ENCODE data around the gene NTM.
A peak's percentile ranks its signal among the peaks of the same experiment; 100 is the strongest.
"Not testable (repeated sequence)": the region's sequence is repeated elsewhere in the genome, so short reads cannot be mapped to it uniquely, and the experiment has no call there.

The NTM gene

GRCh38 chr11:131677828-131678470 is 307.5 kb downstream of the NTM start:
- no peak overlapping the region for H3K27ac ChIP-seq

DNA sequence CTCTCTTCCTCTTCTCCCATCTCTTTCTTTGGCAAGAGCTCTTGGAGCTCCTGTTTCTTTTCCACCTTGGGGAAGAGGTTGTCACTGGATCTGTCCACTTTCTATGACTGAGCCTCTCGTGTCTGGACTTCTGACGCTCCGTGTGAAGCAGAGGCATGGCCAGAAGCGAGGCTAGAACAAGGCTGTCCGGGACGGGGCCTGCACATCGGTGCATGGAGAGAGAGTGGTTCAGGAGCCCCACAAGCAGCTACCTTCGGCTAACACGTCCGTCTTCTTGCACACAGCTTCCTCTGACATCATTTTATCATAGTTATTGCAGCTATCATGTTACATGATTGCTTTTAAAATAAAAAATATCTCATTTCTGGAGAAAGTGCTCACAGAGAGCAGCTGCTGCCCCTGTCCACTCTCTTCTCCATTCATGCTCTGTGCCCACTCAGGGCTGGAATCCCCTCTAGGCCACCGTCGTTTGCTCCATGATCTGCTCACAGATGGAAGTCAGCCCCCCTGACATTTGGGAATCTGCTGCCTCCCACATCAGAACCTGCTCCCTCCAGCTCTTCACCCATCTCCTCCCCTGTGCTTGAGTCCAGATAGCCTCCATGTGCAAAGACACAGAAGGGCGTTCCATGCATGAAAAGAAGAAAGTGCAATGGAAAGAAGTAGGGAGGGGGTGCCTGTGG is 308.4 kb downstream of the NTM start:
- DNase-seq (ENCODE audit: low read depth, low spot score) = no peak
- H3K27ac ChIP-seq = no peak overlapping the region

More at GRCh38 chr11:131677828-131678470, 307.5 kb downstream of the NTM start:
- DNase-seq (ENCODE audit: low read depth, low spot score) = no peak

- not testable (repeated sequence) for DNase-seq (ENCODE audit: low read depth, low spot score); H3K27ac ChIP-seq
These were observed 310.0 kb downstream of the NTM start for GRCh38 chr11:131680448-131680847.

- DNase-seq (ENCODE audit: low read depth, low spot score) = no peak
- no peak overlapping the region for H3K27ac ChIP-seq
These were observed 311.5 kb downstream of the NTM start for GRCh38 chr11:131681920-131682319.

- no peak overlapping the region for H3K27ac ChIP-seq
- no peak for DNase-seq (ENCODE audit: low read depth, low spot score)
These were observed 312.1 kb downstream of the NTM start for GRCh38 chr11:131682373-131683015.

DNA sequence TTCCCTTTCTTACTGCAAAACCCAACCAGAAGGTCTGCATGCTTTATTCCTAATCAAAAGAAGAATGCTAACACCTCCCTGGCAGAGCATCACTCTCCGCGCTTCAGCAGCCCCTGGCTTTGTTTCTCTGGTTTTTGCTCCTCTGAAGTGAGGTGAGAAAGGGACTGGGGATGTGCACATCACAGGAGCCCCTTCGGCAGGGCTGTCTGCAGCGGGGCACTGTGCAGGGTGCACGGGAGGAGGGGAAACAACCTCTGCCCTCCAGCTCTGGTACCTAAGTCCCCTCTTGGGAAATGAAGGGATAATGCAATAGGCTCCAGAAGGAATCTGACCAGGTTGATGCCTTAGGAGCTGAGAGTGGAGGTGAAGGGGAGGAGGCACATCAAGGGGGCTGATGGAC is 312.7 kb downstream of the NTM start:
- no peak overlapping the region for H3K27ac ChIP-seq
- no peak for DNase-seq (ENCODE audit: low read depth, low spot score)

DNA sequence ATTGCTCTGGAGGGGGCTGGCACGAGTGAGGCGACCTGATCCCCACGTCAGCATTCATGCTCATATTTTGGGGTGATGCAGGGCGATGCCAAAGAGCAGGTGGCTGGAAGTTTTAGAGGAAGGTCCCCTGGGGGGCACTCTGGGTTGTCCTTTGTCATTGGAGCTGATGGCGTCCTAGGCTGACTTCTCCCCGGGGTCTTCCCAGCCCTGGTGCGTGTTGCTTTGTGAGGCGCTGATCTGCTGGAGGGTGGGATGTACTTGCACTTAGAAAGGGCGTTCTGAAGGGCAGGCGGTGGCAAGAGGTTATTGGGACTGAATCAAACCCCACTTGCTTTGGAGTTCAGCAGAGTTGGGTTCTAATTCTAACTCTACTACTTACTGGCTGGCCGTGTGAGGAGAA is 313.3 kb downstream of the NTM start:
- H3K27ac ChIP-seq = no peak overlapping the region
- DNase-seq (ENCODE audit: low read depth, low spot score) = no peak

- no peak overlapping the region for H3K27ac ChIP-seq
- DNase-seq (ENCODE audit: low read depth, low spot score) = no peak
These were observed 314.0 kb downstream of the NTM start for GRCh38 chr11:131684111-131685060.

DNA sequence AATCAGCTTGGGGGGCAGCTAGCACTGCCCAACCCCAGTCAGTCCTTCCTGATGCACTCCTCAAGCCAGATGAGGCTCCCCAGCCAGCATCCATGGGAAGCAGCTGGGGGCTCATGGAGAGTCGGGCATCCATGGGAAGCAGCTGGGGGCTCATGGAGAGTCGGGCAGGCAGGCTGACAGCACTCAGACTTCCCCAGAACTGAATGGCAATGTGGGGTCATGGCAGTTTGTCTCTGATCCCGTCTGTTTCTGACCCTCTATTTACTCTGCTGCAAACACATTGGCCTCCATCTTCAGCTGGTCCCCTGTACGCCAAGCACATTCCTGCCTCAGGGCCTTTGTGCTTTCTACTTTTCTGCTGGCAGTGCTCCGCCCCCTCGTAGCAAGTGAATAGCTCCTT is 314.8 kb downstream of the NTM start:
- H3K27ac ChIP-seq = no peak overlapping the region
- no peak for DNase-seq (ENCODE audit: low read depth, low spot score)

- no peak overlapping the region for H3K27ac ChIP-seq
- DNase-seq (ENCODE audit: low read depth, low spot score) = no peak
These were observed 315.5 kb downstream of the NTM start for GRCh38 chr11:131685906-131686305.

GRCh38 chr11:131686836-131687235 is 316.4 kb downstream of the NTM start:
- DNase-seq (ENCODE audit: low read depth, low spot score) = no peak

GRCh38 chr11:131687291-131688047 is 317.1 kb downstream of the NTM start:
- H3K27ac ChIP-seq = no peak overlapping the region
- no peak for DNase-seq (ENCODE audit: low read depth, low spot score)

More at GRCh38 chr11:131686836-131687235, 316.4 kb downstream of the NTM start:
- no peak overlapping the region for H3K27ac ChIP-seq

DNA sequence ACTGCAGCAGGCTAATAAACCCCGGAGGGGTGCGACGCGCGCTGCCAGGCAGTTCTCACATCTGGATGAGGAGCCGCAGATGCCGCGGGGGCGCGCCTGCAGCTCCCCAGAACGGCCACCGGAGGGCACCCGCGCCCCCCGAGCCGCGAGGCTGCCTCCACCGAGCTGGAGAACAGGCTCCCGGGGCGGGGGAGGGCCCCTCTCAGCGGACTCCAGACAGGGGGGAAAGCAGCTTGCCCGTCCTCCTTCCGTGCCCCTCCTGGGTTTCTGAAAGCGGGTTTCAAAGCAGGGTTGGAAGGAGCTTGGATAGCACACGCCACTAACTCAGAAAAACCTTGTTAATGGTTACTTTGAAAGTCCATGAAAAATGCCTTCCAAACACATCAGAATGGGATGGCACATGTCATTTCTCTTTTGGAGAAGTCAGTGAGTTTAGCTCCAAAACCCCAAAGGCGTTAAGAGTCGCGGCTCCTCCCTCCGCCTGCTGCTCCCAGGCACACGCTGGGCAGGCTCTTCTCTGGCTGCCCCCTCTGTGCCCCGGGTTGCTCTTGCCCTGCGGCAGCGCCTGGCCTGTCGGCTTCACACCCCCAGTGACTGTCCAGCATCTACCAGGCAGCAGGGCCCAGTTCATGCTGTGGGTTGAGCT is 317.8 kb downstream of the NTM start:
- H3K27ac ChIP-seq = no peak overlapping the region
- DNase-seq (ENCODE audit: low read depth, low spot score) = no peak

- no peak for DNase-seq (ENCODE audit: low read depth, low spot score)
- no peak overlapping the region for H3K27ac ChIP-seq
These were observed 318.9 kb downstream of the NTM start for GRCh38 chr11:131689049-131689925.

- no peak for DNase-seq (ENCODE audit: low read depth, low spot score)
- no peak overlapping the region for H3K27ac ChIP-seq
These were observed 319.9 kb downstream of the NTM start for GRCh38 chr11:131690362-131690761.

- no peak for DNase-seq (ENCODE audit: low read depth, low spot score)
- H3K27ac ChIP-seq = no peak overlapping the region
These were observed 320.4 kb downstream of the NTM start for GRCh38 chr11:131690776-131691175.

- H3K27ac ChIP-seq = no peak overlapping the region
- DNase-seq (ENCODE audit: low read depth, low spot score) = peak; percentile 33
These were observed 321.0 kb downstream of the NTM start for GRCh38 chr11:131691181-131692041.
